NCI-H460 (cell line): ENCODE results near the gene CNNM1. TPM values are rescaled to one million over a fixed set of nuclear protein-coding genes. Genes with fewer than 3 reads are reported as not detected.

Experiments
- DNase-seq: peaks from one replicate; pipeline ENCODE4 v3.0.0-alpha.2; 2016; ENCODE audit warnings: low read depth; ENCODE audit errors: extremely low read depth
- total RNA-seq: library from RNA; depleted of rRNA; stranded (reverse); fragments of >200 nt; shearing (Covaris generic); gene quantifications from 2 replicates; pipeline ENCODE4 v1.2.3, GENCODE V29; 2014; rRNA removed

Gene CNNM1
- total RNA-seq, 1 experiment from 2014 or later = 2.5 TPM

DNA sequence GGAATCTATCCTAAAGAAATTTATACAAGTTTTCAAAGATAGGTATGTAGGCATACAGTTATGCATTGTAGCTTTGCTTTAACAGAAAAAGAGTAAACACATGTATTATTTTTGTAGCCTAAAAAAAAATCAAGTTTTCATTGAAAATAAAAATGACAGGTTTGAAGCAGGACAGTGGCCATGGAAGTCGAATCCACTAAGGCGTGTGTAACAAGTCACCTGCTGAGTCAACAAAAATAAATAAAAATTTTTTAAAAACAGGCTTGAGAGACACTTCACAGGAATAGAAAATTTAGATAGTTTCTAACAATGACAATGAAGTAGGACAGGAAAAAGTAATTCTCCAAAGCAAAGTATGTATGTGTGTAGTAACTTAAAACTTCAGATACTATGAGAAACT is 109.7 kb downstream of the CNNM1 start:
- no peak for DNase-seq

DNA sequence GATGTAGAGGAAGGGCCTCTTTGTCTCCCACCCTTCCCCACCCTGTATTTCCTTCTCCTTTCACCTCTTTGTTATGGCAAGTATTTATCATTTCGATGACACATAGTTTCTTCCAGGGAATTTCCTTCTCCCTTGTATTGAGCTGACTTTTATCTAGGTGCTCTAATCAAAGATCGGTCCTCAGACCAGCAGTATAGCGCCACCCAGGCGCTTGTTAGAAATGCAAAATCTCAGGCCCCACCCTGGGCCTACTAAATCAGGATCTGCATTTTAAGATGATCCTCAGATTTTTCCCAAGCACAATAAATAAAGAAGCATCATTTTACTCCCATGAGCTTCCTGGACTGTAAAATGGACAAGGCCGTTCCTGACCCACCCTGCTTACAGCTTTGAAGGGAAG is 113.2 kb downstream of the CNNM1 start:
- no peak for DNase-seq

DNA sequence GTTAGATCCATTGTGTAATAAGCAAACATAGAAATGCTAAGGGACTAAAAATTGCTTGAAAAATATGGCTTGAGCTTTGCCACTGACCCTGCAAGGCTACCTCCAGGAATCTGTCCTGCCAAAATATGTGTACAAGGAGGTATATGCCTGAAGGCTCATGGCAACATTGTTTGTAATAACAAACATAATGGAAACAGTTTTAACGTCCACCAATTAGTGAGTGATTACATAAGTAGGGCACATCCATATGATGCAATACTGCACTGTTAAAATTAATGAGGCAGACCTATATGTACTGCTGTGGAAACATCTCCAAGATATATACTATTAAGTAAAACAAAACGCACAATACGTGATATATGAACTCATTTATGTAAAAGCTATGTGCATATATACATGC is 114.3 kb downstream of the CNNM1 start:
- no peak for DNase-seq

Other genes with a start within 250 kb of the CNNM1 start
- not detected in 2 replicates for gene HPSE2, start 93.5 kb upstream of the CNNM1 start, total RNA-seq
- gene GOT1, start 101.3 kb downstream of the CNNM1 start, total RNA-seq = 152 and 157 TPM in 2 replicates
- 0.25 and 0.32 TPM in 2 replicates for gene NKX2-3, start 203.6 kb downstream of the CNNM1 start, total RNA-seq